GM19025 (cell line): ENCODE data around the gene ANKRD13B.

Source experiments
- ATAC-seq: cut with Tn5 transposase; IDR thresholded peaks from one replicate; pipeline ENCODE4 v1.9.1; 2021; ENCODE audit warnings: mild to moderate bottlenecking, low read depth, moderate library complexity; ENCODE audit not compliant: unreplicated experiment

ANKRD13B gene

DNA sequence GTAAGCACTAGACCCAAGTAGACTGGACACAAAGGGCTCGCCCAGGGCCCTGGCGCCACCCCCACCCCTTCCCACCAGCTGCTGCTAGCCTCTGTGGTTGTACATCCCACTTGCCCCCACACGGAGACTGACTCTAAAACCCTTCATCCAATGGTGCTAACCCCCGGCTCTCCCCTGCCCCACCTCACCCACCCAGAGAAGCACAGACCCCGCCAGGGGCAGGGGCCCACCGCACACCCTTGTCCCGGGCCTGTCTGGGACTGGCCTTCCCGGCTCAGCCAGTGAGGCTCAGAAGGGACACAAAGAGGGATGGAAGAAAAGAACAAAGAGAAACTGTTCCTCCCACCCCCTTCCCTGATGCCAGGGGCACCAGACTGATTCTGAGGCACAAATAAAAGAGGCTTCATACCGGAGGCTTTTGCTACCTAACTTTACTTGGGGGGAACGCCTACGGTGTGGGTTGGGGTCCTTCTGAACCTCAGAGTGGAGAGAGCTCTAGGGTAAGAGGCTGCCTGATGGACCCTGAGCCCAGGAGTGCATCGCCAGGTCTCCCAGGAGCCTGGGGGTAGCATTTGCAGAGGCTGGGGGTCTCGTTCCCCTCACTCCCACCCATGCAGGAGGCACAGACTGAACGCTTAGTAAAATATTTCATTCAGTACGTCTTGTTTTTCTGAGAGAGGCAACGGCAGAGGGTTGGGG, 21.6 kb downstream of the ANKRD13B start:
- no peak for ATAC-seq

DNA sequence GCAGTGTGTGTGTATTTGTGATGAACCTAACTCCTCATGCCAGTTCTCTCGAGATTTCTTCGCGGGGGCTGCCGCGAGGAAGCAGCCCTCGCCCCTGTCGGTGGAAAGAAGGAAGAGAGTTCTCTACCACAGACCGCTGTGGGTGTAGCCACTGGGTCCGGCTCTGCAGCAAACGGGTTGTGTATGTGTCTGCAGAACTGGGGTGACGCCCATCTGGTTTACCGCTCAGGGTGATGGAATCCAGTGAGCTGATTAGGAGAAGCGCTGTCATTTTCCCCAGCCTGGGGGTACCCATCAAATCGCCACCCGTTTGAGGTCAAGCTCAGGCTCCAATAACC, 22.1 kb downstream of the ANKRD13B start:
- no peak for ATAC-seq

DNA sequence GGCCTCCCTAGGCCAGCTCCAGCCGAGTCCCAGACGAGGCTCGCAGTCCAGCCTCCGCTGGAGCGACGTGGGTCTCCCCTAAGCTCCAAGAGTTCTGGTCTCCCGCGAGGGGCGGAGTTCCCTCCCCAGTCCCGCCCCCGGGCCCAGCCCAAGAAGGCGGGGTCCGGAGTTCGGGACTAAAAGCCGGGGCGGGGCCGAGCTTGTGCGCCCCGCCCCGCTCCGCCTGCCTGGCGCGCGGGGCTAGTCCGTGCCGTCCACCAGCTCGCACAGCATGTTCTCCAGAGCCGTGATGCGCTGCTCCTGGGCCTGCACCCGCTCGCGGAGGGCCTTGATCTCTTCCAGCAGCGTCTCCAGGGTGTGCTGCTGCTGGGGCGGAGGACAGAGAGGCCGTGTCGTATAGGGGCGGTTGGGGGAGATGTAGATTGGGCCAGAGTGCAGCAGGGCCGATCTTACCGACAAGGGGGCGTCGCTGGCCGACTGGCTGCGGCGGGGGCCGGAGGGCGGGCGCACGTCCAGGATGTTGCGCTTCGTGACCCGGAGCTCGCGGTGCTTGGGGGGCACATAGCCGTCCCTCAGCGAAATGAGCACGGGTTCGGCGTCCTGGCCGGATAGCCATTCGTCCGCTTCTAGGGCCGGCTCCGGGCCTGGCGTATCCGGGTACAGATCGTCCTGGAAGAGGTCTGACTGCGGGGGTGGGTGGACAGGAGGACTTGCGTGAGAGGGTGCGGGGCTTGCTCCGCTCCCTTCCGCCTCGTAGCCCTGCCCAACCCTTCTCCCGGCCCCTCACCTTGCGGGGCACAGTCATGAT, 22.8 kb downstream of the ANKRD13B start:
- ATAC-seq, result peak; percentile 51

DNA sequence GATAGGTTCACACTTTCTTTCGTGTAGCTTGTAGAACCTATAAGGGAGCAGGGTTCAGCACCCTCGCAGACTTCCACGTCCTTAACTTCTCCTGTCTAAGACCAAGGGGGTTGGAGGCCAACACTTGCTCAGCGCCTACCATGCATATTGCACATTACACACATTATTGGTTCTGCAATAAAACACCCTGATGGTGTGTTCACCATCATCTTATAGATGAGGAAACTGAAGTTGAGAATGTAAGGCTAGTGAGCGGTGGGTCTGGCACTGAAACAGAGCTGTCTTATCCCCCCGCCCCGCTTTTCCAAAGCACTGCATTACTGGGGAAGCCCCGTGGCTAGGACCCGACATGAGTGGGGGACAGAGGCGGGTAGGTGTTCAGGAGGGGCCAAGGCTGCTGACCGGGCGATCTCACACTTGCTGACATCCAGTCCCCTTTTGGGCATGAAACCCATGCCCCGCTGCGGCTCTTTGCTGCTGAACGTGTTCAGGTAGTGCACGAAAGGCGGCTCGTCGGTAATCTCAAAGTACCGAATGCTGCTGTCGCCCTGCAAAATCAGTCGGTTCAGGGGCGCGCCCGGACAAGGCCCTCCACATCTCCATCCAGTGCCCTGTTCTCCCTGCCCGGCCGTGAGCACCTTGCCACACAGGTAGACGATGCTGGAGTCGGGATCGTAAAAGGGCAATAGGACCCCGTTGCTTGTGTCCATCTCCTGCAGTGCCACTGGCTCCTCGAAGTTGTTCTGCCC, 23.5 kb downstream of the ANKRD13B start:
- ATAC-seq, result no peak

DNA sequence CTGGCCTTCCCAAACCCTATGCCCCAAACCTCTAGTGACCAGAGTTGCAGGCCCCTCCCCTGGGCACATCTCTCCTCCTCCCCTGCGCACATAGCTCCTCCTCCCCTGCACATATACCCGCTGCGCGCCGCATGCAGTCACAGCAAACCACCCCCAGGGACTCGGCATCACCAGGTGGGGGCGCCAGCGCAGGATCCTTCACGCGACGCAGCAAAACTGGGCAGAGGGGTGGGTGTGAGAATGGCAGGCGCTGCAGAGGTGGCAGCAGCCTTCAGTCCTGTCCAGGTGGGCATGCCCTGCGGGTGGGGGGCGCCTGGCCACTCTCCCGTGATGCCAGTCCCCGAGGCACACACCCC, 24.2 kb downstream of the ANKRD13B start:
- peak; percentile 35 for ATAC-seq

DNA sequence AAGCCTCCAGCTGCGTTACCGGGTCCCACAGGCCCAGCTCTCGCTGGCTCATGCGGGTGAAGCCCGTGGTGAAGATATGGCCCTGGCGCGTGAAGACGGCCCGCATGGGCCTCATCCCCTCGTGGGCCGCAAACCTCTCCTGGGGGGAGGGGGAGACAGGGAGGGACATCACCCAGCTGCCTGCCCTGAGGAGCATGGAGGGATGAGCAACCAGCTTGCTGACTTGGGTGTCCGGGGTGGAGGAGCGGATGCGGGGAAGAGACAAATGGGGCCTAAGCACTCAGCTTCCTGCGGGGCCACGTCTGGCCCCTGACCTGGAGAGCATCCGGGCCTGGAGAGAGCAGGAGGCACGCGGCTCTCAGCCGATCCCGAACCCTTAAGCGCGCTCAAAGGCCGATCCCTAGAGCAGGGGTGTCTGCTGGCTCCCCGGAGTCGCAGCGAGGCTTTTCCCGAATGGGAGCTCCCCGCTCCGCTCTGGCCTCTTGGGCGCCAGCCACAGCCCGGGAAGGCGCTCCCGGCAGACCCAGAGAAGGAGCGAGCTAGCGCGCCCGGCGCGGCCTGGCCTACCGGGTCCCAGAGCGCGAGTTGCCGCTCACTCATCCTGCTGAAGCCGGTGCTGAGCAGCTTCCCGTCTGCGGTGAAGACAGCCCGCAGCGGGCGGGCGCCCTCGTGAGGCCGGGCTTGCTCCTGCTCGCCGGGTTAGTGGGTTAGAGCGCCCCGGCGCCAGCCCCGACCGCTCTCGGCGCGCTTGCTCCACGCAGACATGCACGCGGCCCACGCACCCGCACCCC, 24.7 kb downstream of the ANKRD13B start:
- peak; percentile 27 for ATAC-seq

DNA sequence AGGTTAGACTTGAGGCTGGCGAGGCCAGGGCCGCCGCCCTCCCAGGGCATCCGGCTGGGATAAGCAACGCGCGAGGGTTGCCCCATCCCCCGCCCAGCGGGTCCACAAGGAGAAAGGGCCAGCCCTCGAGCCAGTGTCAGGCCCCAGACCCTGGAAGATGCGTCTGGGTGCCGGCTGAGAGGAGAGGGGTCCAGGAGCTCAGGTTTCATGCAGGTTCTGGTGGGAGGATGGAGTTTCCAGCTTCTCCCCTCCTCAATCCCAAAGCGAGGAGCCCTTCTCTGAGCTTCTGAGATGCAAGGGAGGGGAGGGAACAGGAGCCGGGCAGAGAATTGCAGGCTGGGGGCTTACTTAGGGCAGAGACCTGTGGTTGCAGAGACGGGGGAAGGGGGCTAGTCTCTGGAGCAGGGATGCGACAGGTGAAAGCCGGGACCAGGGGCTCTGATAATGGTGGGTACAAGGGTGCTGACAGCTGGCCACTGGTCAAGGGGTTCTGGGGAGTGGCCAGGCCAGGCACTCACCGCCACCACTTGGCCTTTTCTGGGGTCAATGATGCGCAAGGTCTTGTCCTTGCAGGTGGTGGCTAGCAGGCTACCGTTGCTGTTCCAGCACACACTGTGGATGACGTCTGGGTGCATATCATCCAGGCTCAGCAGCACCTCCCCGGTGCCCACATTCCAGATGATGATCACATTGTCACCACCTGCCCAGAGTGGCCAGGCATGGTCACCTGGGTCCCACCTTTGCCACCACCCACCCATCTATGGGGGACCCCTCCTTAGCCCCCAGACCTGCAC, 25.5 kb downstream of the ANKRD13B start:
- no peak for ATAC-seq

DNA sequence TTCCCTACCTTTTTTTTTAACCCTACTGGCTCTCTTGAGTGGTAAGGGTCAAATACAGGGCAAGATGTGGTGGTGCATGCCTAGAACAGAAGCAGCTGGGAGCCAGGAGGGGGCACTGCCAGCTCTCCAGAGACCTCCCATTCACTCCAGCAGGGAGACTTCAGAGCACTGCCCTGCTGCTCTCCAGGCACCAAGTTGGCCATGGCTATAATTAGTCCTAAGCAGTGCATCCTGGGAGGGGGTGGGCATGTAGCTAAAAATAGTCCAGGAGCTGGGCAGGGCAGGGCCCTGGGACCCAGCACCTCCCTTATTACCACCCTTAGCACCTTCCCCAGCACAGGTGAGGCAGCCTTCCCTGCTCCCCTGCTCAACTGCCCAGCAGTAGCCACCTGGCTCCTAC, 26.3 kb downstream of the ANKRD13B start:
- ATAC-seq, result no peak

DNA sequence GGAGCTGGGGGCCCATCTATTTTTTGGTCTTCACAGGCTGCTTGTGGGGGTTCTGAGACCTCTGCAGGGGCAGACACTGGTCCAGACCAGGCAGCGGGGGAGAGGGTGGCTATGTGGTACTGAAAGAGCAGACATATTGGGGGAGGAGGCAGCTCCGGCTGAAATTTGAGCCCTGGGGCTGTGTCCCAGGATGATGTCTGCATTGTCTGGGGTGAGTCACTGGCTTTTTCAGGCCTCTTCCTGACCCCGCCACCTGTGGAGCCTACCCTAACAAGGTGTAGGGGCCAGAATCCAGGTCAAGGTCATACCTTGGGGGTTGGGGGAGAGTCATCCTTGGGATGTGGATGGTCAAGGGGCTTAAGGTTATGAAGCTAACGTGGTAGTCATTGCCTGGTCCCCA, 27.3 kb downstream of the ANKRD13B start:
- no peak for ATAC-seq

DNA sequence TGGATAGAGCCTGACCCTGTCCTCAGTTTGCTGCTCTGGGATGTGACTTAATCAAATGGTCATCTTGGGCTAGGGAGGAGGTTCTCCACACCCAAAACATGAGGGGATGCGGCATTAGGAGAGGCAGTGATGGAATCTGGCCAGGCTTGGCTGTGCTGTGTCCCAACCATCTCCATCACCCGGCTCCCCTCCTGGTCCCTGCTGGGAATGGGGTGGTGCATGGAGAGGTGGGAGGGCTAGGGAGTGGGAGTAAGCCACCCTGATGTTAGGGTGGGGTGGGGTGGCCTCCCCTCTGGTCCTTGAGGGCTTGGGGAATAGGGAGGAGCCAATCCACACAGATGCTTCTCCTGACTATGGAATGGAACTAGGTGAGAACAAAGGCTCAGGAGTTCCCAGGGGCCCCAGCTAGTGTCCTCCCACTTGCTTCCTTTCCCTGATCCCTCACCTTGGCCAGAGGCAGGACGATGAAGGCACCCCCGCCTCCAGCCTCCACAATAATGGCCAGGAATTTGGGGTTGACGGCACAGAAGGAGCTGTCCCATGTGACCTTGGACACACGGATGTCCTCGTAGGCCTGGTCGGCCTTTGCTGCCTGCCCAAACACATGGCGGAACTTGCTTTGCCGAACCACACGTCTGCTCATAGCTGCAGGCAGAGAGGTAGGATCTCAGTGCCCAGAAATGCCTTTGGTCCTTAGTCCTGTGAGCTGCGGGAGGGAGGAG, 28.0 kb downstream of the ANKRD13B start:
- ATAC-seq, result no peak

DNA sequence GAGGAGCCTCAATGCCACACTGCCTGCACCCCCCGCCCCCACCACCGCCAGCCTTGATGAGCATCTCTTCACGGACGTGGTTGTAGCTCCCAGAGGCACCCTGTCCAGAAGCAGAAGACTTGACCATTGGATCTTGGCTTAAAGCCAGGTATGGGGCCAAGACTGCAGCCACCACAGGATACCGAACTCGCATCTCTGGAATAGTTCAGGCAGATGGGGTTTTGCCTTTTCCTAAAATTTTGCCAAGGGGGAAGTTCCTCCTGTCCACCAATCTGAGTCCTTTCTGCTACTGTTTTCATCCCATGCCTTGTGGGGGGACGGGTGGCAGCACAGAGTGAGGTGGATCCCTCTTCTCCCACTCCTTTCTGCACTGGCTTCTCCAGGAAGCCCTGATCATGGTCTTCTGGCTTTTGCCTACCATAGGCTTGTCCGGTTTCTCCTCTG, 28.8 kb downstream of the ANKRD13B start:
- no peak for ATAC-seq

DNA sequence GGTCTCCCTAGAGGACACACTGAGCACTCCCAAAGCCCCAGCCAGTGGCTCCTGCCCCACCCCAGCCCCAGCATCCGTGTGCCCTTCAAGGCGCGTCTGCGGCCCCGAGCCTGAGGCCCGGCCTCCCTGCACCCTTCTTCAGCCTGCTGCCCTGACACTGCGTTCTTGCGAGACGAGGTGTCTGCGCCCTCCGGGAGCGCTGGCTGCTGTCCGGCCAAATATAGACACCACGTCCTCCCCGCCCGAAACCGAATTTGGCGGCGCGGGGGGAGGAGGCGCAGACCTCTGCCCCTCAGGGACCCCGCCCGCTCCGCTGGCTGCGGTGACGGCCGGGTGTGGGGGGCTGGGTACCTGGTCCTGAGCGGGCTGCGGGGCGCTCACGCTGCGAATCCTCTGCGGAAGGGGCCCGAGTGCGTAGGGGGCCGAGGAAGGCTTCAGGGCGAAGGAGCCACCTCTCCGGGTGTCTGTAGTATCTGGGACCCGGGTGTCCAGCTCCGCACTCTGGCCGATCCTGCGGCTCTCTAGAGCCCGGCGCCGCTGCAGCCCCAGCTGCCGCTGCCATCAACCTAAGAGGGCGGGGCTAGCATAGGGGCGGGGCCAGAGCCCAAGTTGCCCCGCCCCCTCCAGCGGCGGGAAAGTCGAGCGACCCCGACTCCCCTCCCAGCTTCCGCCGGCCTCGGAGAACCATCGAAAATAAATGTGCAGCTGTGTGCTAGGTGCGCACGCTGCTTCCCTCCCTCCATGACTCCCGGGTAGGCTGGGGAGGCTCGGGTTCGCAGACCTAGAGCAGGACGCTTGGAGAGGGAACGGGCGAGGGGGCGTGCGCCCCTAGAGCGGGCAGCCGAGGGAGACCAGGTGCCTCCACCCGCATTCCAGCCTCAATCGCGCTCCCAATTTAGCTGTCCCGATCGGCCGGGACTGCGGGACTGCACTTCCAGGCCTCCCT, 29.7 kb downstream of the ANKRD13B start, which contains the start of gene CORO6:
Gene CORO6 (minus strand): TSS at position 576 of the 946 bp plus-strand sequence. CDS start 1,491 bp downstream, outside the sequence.
- ATAC-seq, result peak; percentile 45

DNA sequence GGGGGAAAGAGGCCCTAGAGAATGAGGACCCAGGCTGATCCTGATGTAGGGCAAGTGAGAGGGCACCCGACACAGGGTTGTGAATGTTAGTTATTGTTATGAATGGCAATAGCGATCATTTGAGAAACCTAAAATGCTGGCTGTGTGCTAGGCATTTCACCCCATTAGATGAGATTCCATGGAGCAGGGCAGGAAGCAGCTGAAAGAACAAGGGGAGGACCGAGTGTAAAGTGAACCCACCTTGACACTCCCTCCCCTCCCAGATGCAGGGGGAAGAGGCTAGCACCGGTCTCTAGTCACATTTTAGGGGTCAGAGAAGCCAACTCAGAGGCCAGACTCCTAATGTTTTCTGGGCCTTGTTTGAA, 30.3 kb downstream of the ANKRD13B start:
- ATAC-seq, result no peak

DNA sequence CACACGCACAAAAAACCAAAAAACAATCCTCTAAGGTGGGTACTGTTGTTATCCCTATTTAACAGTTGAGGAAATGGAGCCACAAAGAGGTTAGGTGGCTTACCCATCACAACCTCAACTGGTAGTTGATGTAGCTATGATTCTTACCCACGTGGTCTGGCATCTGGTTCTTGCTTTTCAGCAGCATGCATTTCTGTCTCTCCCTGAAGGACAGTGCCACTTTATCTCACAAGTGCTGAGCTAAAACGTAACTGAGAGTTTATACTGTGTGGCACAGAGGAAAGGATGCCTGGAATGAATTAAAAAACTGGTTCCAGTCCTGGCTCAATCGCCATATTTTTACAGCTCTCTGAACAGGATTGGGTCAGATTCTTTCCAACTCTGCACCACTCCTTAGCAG, 31.7 kb downstream of the ANKRD13B start:
- ATAC-seq, result no peak

DNA sequence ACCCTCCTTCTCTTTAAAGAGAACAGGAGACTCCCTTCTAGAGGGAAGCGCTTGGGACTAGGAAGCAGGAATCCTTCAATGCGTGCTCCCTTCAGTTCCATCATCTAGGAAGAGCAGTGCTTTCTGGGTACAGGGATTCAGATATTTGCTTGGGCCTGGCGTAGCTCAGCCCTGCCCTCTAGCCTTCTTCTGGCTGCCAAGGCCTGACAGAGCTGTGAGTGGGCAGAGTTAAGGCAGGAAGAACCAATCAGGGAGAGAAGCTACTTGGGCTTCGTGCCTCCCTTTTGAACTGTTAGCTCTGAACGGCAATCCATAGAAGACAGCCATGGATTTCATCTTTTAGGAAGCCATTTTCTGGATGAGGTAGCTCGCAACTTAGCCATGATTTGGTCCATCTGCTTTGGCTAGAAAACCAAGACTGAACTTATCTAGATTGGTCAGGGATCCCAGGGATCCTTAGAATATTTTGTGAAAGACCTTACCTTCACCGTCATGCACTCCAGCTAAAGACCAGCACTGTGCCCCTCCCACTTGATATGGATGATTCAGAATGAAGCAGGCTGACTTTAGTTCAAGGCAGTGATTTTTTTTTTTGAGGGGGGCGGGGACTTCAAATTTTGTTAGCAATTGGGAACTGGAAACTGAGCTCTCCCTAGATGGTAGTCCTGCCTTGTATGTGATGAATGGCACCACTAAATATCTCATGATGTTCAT, 32.3 kb downstream of the ANKRD13B start:
- ATAC-seq, result no peak

DNA sequence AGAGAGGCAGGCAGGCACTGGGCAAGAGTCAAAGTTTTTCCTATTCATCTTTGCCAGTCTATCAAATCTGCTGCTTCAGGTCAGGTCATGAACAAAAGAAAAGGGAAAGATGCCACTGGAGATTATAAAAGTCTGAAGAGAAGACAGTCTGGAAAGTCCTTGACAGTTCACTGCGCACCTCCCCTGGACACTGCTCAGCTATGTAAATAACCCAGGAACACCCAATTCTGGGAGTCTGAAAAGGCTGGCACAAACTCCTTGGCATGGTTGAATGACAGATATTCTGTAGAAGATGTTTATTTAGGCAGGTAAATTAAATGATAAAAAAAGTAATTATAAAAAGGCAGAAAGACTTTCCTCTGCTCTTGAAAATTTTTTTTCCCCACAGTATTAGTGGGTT, 35.0 kb downstream of the ANKRD13B start:
- ATAC-seq, result no peak

DNA sequence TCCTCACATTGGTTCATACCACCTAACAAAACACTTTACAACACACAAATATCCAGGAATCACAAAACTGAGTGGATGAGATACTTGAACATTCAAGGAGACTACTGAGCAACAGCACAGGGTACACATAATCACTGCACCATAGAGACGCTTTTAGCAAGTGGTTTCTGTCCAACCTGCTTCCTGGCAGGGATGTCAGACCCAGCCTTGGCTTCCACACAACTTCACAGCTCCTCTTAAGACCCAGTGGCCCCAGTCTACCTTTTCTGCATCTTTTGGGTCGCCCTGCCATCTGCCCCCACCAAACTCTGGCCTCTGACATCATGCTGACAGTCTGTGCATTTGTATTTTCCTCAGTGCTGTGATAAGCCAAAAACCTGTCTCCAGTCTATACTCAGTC, 35.7 kb downstream of the ANKRD13B start:
- ATAC-seq, result no peak
